ENCODE data around the gene HTT. TPM values are rescaled to one million over a fixed set of nuclear protein-coding genes. Genes with fewer than 3 reads are reported as not detected.

HTT gene
- total RNA-seq, 2 donors from 2014 or later = 51.7 to 59.1 TPM

- ATAC-seq (no peak), DNase-seq (no peak)
- intact Hi-C loops (cut with DNase I, micrococcal nuclease) = no loop called here
Measured at GRCh38 chr4:3112609-3113469, 38.4 kb downstream of the HTT start.

- no peak for ATAC-seq
- intact Hi-C loops (cut with DNase I, micrococcal nuclease) = no loop called here
- DNase-seq = no peak
Measured at GRCh38 chr4:3114377-3114776, 39.9 kb downstream of the HTT start.

GRCh38 chr4:3115637-3116270 is 41.3 kb downstream of the HTT start:
- ATAC-seq = no peak
- intact Hi-C loops (cut with DNase I, micrococcal nuclease) = no loop called here
- no peak for DNase-seq

GRCh38 chr4:3116955-3117354 is 42.5 kb downstream of the HTT start:
- ATAC-seq = no peak
- intact Hi-C loops (cut with DNase I, micrococcal nuclease) = no loop called here
- DNase-seq = no peak

- intact Hi-C loops (cut with DNase I, micrococcal nuclease) = no loop called here
- no peak for DNase-seq
- ATAC-seq = no peak
Measured at GRCh38 chr4:3118312-3118711, 43.8 kb downstream of the HTT start.

- intact Hi-C loops (cut with DNase I, micrococcal nuclease) = no loop called here
- ATAC-seq (no peak), DNase-seq (no peak)
Measured at GRCh38 chr4:3119464-3119863, 45.0 kb downstream of the HTT start.

- intact Hi-C loops (cut with DNase I, micrococcal nuclease) = no loop called here
- ATAC-seq = no peak
- DNase-seq = no peak
Measured at GRCh38 chr4:3121110-3121509, 46.6 kb downstream of the HTT start.

GRCh38 chr4:3121596-3121995 is 47.1 kb downstream of the HTT start:
- ATAC-seq = no peak
- DNase-seq = no peak
- intact Hi-C loops (cut with DNase I, micrococcal nuclease) = no loop called here

- intact Hi-C loops (cut with DNase I, micrococcal nuclease) = no loop called here
- DNase-seq (no peak), ATAC-seq (no peak)
Measured at GRCh38 chr4:3122081-3122563, 47.6 kb downstream of the HTT start.

GRCh38 chr4:3123181-3123671 is 48.7 kb downstream of the HTT start:
- intact Hi-C loops (cut with DNase I, micrococcal nuclease) = no loop called here
- DNase-seq = no peak
- ATAC-seq = no peak

- intact Hi-C loops (cut with DNase I, micrococcal nuclease) = no loop called here
- ATAC-seq = no peak
- DNase-seq = no peak
Measured at GRCh38 chr4:3124070-3124767, 49.7 kb downstream of the HTT start.

- DNase-seq = no peak
- intact Hi-C loops (cut with DNase I, micrococcal nuclease) = no loop called here
- no peak for ATAC-seq
Measured at GRCh38 chr4:3127112-3127511, 52.6 kb downstream of the HTT start.

- no peak for ATAC-seq
Measured at GRCh38 chr4:3128058-3128457, 53.6 kb downstream of the HTT start.

GRCh38 chr4:3128976-3129375 is 54.5 kb downstream of the HTT start:
- intact Hi-C loops (cut with DNase I, micrococcal nuclease) = no loop called here
- no peak for DNase-seq
- no peak for ATAC-seq

More at GRCh38 chr4:3128058-3128457, 53.6 kb downstream of the HTT start:
- DNase-seq = no peak
- intact Hi-C loops (cut with DNase I, micrococcal nuclease) = no loop called here

GRCh38 chr4:3130201-3130600 is 55.7 kb downstream of the HTT start:
- intact Hi-C loops (cut with DNase I, micrococcal nuclease) = no loop called here
- no peak for DNase-seq
- ATAC-seq = no peak

- ATAC-seq (no peak), DNase-seq (no peak)
- intact Hi-C loops (cut with DNase I, micrococcal nuclease) = no loop called here
Measured at GRCh38 chr4:3130826-3131225, 56.3 kb downstream of the HTT start.

- intact Hi-C loops (cut with DNase I, micrococcal nuclease) = no loop called here
- DNase-seq = no peak
- no peak for ATAC-seq
Measured at GRCh38 chr4:3134201-3134600, 59.7 kb downstream of the HTT start.

GRCh38 chr4:3135155-3136011 is 60.9 kb downstream of the HTT start:
- DNase-seq = no peak
- no peak for ATAC-seq

GRCh38 chr4:3136454-3136853 is 62.0 kb downstream of the HTT start:
- no peak for DNase-seq
- intact Hi-C loops (cut with DNase I, micrococcal nuclease) = no loop called here
- ATAC-seq = no peak

More at GRCh38 chr4:3135155-3136011, 60.9 kb downstream of the HTT start:
- intact Hi-C loops (cut with DNase I, micrococcal nuclease) = no loop called here

Measured in left colon (tissue), 2 donors.